Testis (tissue), 3 donors: Measurements from ENCODE around the gene EGFL8. TPM values are rescaled to one million over a fixed set of nuclear protein-coding genes. Genes with fewer than 3 reads are reported as not detected.

Experiments used
- DNase-seq: peaks from one replicate; pipeline ENCODE4 v3.0.0-alpha.2; 2019
- H3K27ac ChIP-seq, 2 donors: fragments of 200-600 bp; sonication (generic); one replicate each; pipeline ENCODE4 v1.5.1; 2019
- H3K27me3 ChIP-seq: fragments of 200-600 bp; sonication (generic); one replicate; pipeline ENCODE4 v1.5.1; 2019
- H3K36me3 ChIP-seq: fragments of 200-600 bp; sonication (generic); one replicate; pipeline ENCODE4 v1.5.1; 2017; ENCODE audit warnings: low read depth; ENCODE audit errors: missing control alignments
- H3K4me1 ChIP-seq: fragments of 200-600 bp; sonication (generic); one replicate; pipeline ENCODE4 v1.5.1; 2019
- H3K4me3 ChIP-seq, 2 donors: fragments of 200-600 bp; sonication (generic); one replicate each; pipeline ENCODE4 v1.5.1; 2017 to 2019
- H3K9me3 ChIP-seq: fragments of 200-600 bp; sonication (generic); one replicate; pipeline ENCODE4 v1.5.1; 2017
- POLR2A ChIP-seq: fragments of 450-650 bp; IDR thresholded peaks from one replicate; pipeline ENCODE4 v1.6.1; 2017; ENCODE audit warnings: antibody characterized with exemption, mild to moderate bottlenecking, moderate library complexity
- WGBS, 2 donors: methylation state at CpG; one replicate each; pipeline ENCODE4 v1.1.5; 2018; 5-methylcytosine and 5-hydroxymethylcytosine counted together
- intact Hi-C: fragments of 100-400 bp; cut with DNase I; formaldehyde crosslinking; loops from one replicate; pipeline ENCODE4 v1.15.1; 2023; ENCODE audit warnings: low total_unique reads
- polyA plus RNA-seq: library from polyadenylated mRNA; stranded (reverse); fragments of 350-450 nt; fragmentation: Illumina TruSeq; extraction: RNeasy Lipid Tissue Mini Kit (QIAGEN cat#74804); gene quantifications from one replicate; pipeline ENCODE4 v1.2.3, GENCODE V29; 2014; ENCODE audit warnings: low read depth, low replicate concordance; ENCODE audit not compliant: insufficient read depth
- total RNA-seq, 2 donors: library from RNA; depleted of rRNA; stranded (reverse); fragments of >200 nt; gene quantifications; one replicate each; pipeline ENCODE4 v1.2.3, GENCODE V29; 2016
- TF ChIP-seq, protein P1 (sequence below), 3 experiments: fragments of 450-650 bp in 2 of 3; fragments of 200-600 bp in 1 of 3; sonication (generic) in 1 of 3; IDR thresholded peaks; one replicate each; pipeline ENCODE4 v1.5.1; 2016 to 2019; ENCODE audit warnings: antibody characterized with exemption in 3 of 3, mild to moderate bottlenecking in 2 of 3, moderate library complexity in 1 of 3

EGFL8 gene
- total and polyA plus RNA-seq, 3 donors from 2014 or later, result 13.9 to 25.7 (median 24.3) TPM

DNA sequence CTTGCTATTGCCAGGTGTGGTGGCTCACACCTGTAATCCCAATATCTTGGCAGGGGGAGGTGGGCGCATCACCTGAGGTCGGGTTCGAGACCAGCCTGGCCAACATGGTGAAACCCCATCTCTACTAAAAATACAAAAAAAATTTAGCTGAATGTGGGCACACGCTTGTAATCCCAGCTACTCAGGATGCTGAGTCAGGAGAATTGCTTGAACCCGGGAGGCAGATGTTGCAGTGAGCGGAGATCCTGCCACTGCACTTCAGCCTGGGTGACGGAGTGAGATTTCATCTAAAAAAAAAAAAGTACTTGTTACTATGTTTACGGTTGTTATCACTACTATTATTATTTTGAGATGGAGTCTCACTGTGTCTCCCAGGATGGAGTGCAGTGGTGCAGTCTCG lies 7.5 kb upstream of the EGFL8 start:
- Histone ChIP-seq H3K27me3 (no peaks in the 10 kb centered on the region), H3K27ac (no peak overlapping the region), H3K4me3 (no peak overlapping the region), H3K9me3 (no peaks in the 10 kb centered on the region), H3K36me3 (no peaks in the 10 kb centered on the region), H3K4me1 (peaks cover 23% of the 10 kb centered on the region)
- intact Hi-C loops, result no loop called here
- TF ChIP-seq, protein P1, sequence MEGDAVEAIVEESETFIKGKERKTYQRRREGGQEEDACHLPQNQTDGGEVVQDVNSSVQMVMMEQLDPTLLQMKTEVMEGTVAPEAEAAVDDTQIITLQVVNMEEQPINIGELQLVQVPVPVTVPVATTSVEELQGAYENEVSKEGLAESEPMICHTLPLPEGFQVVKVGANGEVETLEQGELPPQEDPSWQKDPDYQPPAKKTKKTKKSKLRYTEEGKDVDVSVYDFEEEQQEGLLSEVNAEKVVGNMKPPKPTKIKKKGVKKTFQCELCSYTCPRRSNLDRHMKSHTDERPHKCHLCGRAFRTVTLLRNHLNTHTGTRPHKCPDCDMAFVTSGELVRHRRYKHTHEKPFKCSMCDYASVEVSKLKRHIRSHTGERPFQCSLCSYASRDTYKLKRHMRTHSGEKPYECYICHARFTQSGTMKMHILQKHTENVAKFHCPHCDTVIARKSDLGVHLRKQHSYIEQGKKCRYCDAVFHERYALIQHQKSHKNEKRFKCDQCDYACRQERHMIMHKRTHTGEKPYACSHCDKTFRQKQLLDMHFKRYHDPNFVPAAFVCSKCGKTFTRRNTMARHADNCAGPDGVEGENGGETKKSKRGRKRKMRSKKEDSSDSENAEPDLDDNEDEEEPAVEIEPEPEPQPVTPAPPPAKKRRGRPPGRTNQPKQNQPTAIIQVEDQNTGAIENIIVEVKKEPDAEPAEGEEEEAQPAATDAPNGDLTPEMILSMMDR (IDR thresholded peaks at IDR 0.05), result no peak
- TF ChIP-seq POLR2A, result no peak
- DNase-seq, result no peak
- 89 to 90% methylated on average over 9 of the region's 9 CpGs for WGBS, 2 donors

DNA sequence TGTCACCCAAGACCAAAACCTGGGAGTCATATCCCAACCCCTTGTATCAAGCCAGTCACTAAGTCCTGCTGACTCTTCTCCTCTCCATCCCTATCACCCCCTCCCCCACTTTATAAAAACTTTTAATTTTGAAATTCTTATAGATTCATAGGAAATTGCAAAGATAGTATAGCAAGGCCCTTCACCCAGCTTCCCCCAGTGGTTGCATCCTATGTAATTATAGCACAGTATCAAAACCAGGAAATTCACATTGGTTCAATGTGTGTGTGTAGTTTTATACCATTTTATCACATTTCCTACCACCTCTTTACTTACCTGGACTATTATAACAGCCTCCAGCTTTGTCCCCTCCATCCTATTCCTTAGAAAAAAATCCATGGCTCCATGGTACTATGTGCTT lies 6.3 kb upstream of the EGFL8 start:
- H3K4me1 ChIP-seq, result peaks cover 12% of the 10 kb centered on the region
- H3K27ac ChIP-seq, result no peak overlapping the region
- no peaks in the 10 kb centered on the region for H3K36me3 ChIP-seq
- intact Hi-C loops, result no loop called here
- TF ChIP-seq, protein P1 (IDR thresholded peaks at IDR 0.05), result no peak
- no peak for TF ChIP-seq POLR2A
- H3K9me3 ChIP-seq, result no peaks in the 10 kb centered on the region
- H3K4me3 ChIP-seq, result no peak overlapping the region
- DNase-seq, result no peak
- H3K27me3 ChIP-seq, result no peaks in the 10 kb centered on the region

- peaks cover 6% of the 10 kb centered on the region for H3K4me1 ChIP-seq
- no peak for DNase-seq
- H3K9me3 ChIP-seq, result no peaks in the 10 kb centered on the region
- intact Hi-C loops, result no loop called here
- TF ChIP-seq, protein P1 (IDR thresholded peaks at IDR 0.05), result no peak
- TF ChIP-seq POLR2A, result no peak
- no peaks in the 10 kb centered on the region for H3K36me3 ChIP-seq
- H3K4me3 ChIP-seq, result no peak overlapping the region
- peak overlapping the region in 1 of 2 donors; percentile 36 for H3K27ac ChIP-seq
- 78 to 82% methylated on average over 7 of the region's 7 CpGs for WGBS, 2 donors
- no peaks in the 10 kb centered on the region for H3K27me3 ChIP-seq
Observed at GRCh38 chr6:32163559-32164258, 686 bp upstream of the EGFL8 start.

DNA sequence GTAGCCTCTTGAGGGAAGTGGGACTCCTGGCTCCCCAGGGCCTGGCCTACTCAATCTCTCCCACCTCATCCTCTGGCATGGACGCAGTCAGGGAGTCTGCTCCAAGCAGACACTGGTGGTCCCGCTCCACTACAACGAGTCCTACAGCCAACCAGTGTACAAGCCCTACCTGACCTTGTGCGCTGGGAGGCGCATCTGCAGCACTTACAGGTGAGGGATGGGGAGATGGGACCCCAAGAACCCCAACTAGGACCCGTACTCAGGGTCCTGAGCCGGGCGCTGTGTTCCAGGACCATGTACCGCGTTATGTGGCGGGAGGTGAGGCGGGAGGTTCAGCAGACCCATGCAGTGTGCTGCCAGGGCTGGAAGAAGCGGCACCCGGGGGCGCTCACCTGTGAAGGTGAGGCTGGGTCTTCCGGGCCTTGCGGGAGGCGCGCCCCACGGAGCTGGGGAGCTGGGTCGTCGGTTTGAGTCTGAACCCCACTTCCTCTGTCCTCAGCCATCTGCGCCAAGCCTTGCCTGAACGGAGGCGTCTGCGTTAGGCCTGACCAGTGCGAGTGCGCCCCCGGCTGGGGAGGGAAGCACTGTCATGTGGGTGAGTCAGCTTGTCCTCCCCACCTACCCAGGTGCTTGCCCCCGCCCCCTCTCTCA lies 2.1 kb downstream of the EGFL8 start:
- no peaks in the 10 kb centered on the region for H3K27me3 ChIP-seq
- peak overlapping the region in 1 of 2 donors; percentile 41 for H3K27ac ChIP-seq
- H3K4me1 ChIP-seq, result peaks cover 11% of the 10 kb centered on the region
- no peak overlapping the region for H3K4me3 ChIP-seq
- no peak for DNase-seq
- intact Hi-C loops, result no loop called here
- H3K9me3 ChIP-seq, result no peaks in the 10 kb centered on the region
- WGBS, 2 donors, result 74 to 90% methylated on average over 17 to 30 of the region's 30 CpGs
- H3K36me3 ChIP-seq, result no peaks in the 10 kb centered on the region
- no peak for TF ChIP-seq POLR2A
- TF ChIP-seq, protein P1 (IDR thresholded peaks at IDR 0.05), result no peak
